Measurements from ENCODE around the gene RTP3. TPM values are rescaled to one million over a fixed set of nuclear protein-coding genes. Genes with fewer than 3 reads are reported as not detected.

RTP3 gene
- total RNA-seq, 1 experiment from 2014 or later: not detected

DNA sequence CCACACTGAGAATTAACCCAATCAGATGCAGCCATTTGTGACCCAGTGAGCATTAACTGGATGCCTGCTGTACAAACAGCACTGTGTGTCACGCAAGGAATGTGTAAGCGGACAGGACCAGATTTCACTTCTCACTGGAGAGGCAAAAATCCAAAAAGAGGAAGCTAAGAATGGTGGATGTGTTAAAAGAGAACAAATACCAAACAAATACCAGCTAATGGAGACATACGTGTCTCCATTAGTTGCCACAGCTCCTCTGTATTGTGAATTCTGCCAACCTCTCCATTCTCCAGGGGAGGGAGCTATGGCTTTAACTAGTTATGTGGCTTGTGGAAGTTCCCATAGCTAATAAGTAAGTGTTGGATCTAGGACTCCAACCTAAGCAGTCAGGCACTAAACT lies 35.7 kb upstream of the RTP3 start:
- TF ChIP-seq, protein P1, sequence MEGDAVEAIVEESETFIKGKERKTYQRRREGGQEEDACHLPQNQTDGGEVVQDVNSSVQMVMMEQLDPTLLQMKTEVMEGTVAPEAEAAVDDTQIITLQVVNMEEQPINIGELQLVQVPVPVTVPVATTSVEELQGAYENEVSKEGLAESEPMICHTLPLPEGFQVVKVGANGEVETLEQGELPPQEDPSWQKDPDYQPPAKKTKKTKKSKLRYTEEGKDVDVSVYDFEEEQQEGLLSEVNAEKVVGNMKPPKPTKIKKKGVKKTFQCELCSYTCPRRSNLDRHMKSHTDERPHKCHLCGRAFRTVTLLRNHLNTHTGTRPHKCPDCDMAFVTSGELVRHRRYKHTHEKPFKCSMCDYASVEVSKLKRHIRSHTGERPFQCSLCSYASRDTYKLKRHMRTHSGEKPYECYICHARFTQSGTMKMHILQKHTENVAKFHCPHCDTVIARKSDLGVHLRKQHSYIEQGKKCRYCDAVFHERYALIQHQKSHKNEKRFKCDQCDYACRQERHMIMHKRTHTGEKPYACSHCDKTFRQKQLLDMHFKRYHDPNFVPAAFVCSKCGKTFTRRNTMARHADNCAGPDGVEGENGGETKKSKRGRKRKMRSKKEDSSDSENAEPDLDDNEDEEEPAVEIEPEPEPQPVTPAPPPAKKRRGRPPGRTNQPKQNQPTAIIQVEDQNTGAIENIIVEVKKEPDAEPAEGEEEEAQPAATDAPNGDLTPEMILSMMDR (IDR thresholded peaks at IDR 0.05; ENCODE audit: insufficient read depth in 1 of 2, low read depth in 1 of 2, low read length in 1 of 2, severe bottlenecking in 1 of 2, unreplicated experiment in 1 of 2): no peak
- POLR2A ChIA-PET: no interaction called here
- no peaks in the 10 kb centered on the region for H3K27me3 Mint-ChIP-seq (ENCODE audit: insufficient read depth, unreplicated experiment)
- no peak overlapping the region for H3K4me3 ChIP-seq (ENCODE audit: low read depth, low read length)
- H3K4me1 Mint-ChIP-seq (ENCODE audit: low read depth, unreplicated experiment): no peaks in the 10 kb centered on the region
- H3K36me3 Mint-ChIP-seq (ENCODE audit: insufficient read depth, unreplicated experiment): no peaks in the 10 kb centered on the region
- H3K27me3 ChIP-seq (replicated peaks; ENCODE audit: control insufficient read depth, insufficient read depth, low read length): no peaks in the 10 kb centered on the region; the same call in 1 of the 2 replicates
- intact Hi-C loops (cut with micrococcal nuclease; ENCODE audit: unreplicated experiment): no loop called here
- H3K4me1 ChIP-seq: no peaks in the 10 kb centered on the region
- H3K27ac Mint-ChIP-seq (ENCODE audit: unreplicated experiment): no peak overlapping the region
- CTCF ChIA-PET: interaction anchor here (0.6 to 1.6 kb wide), 8 partner anchors 8 to 231 kb away, joined by 3 to 9 read pairs (median 4); partner anchors contain the start of gene ALS2CL
- no peaks in the 10 kb centered on the region for H3K36me3 ChIP-seq (ENCODE audit: control insufficient read depth, insufficient read depth, low read length)
- BruUV-seq (replicated peaks): no TSS peak
- no peak overlapping the region for H3K4me3 Mint-ChIP-seq (ENCODE audit: unreplicated experiment)
- DNase-seq: no peak
- H3K9me3 ChIP-seq: 0 out of 2 replicates have a peak, but pooled peaks cover 4% of the 10 kb centered on the region
- no peaks in the 10 kb centered on the region for H3K9me3 Mint-ChIP-seq (ENCODE audit: unreplicated experiment)

DNA sequence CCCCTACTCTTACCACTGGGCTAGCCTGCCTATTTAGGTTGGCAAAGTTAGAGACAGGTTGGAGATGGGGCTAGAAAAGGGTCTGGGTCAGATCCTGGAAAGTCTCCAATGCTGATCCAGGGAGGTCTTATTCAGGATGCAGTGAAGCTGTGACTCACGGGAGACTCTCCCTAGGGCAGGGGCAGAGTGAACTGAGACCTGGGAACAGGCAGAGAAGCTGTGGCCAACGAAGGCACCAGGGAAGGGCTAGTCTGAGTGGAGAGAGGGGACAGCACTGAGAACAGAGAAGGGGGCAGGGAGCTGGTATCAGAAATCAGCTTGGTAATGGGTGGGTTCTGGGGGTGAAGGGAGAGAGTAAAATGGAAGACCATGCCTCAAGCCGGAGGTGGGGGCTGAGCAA lies 35.3 kb upstream of the RTP3 start:
- Mint-ChIP-seq H3K4me1 (ENCODE audit: low read depth, unreplicated experiment) (no peaks in the 10 kb centered on the region), H3K27ac (ENCODE audit: unreplicated experiment) (no peak overlapping the region), H3K9me3 (ENCODE audit: unreplicated experiment) (no peaks in the 10 kb centered on the region), H3K4me3 (ENCODE audit: unreplicated experiment) (no peak overlapping the region), H3K36me3 (ENCODE audit: insufficient read depth, unreplicated experiment) (no peaks in the 10 kb centered on the region), H3K27me3 (ENCODE audit: insufficient read depth, unreplicated experiment) (no peaks in the 10 kb centered on the region)
- H3K4me3 ChIP-seq (ENCODE audit: low read depth, low read length): no peak overlapping the region
- H3K27me3 ChIP-seq (replicated peaks; ENCODE audit: control insufficient read depth, insufficient read depth, low read length): no peaks in the 10 kb centered on the region; the same call in 1 of the 2 replicates
- 0 out of 2 replicates have a peak, but pooled peaks cover 4% of the 10 kb centered on the region for H3K9me3 ChIP-seq
- ChIA-PET POLR2A (no interaction called here), CTCF (interaction anchor here (0.6 to 1.6 kb wide), 7 partner anchors 8 to 231 kb away, joined by 3 to 9 read pairs (median 5); partner anchors contain the start of gene ALS2CL)
- TF ChIP-seq, protein P1 (IDR thresholded peaks at IDR 0.05; ENCODE audit: insufficient read depth in 1 of 2, low read depth in 1 of 2, low read length in 1 of 2, severe bottlenecking in 1 of 2, unreplicated experiment in 1 of 2): no peak
- no peak for DNase-seq
- no peaks in the 10 kb centered on the region for H3K4me1 ChIP-seq
- H3K36me3 ChIP-seq (ENCODE audit: control insufficient read depth, insufficient read depth, low read length): no peaks in the 10 kb centered on the region
- BruUV-seq (replicated peaks): no TSS peak
- intact Hi-C loops (cut with micrococcal nuclease; ENCODE audit: unreplicated experiment): no loop called here

DNA sequence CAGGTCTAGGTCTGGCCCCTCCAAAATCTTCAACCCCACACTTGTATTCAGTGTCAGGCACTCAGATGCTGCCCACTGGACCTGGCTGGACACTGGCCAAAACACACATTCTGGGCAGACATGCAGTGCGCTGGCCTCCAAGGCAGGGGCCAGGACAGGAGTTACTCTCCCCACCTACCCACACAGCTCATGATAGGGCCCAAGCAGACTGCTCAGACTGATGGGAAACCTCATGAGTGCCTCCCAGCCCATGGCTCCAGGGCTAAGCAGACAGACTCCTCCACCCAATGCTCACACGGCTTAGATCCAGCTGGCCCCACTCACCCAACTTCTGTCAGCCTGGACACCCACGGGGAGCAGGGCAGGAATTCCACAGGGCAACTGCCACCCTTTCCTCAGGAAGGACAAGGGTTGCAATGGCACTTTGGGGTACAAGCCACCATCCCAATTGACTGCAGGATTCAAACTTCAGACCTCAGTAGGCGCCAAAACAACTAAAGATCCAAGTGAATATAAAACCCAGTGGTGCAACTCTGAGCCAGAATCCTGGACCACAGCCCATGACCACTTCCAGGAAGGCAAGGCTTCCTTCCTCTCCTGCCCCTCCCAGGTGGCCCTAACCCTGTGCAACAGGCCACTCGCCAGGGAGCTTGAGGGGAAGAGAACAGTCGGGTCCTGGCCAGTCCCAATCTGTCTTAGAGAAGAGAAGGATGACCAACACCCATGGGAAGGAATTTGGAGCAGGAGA lies 34.5 kb upstream of the RTP3 start:
- intact Hi-C loops (cut with micrococcal nuclease; ENCODE audit: unreplicated experiment): no loop called here
- Mint-ChIP-seq H3K27ac (ENCODE audit: unreplicated experiment) (no peak overlapping the region), H3K9me3 (ENCODE audit: unreplicated experiment) (no peaks in the 10 kb centered on the region), H3K4me3 (ENCODE audit: unreplicated experiment) (no peak overlapping the region), H3K27me3 (ENCODE audit: insufficient read depth, unreplicated experiment) (no peaks in the 10 kb centered on the region), H3K36me3 (ENCODE audit: insufficient read depth, unreplicated experiment) (no peaks in the 10 kb centered on the region), H3K4me1 (ENCODE audit: low read depth, unreplicated experiment) (no peaks in the 10 kb centered on the region)
- CTCF ChIA-PET: interaction anchor here (1.1 to 1.6 kb wide), 3 partner anchors 22 to 95 kb away, joined by 5 to 9 read pairs (median 7); no protein-coding TSS in a partner anchor
- no peaks in the 10 kb centered on the region for H3K4me1 ChIP-seq
- TF ChIP-seq, protein P1 (IDR thresholded peaks at IDR 0.05; ENCODE audit: insufficient read depth in 1 of 2, low read depth in 1 of 2, low read length in 1 of 2, severe bottlenecking in 1 of 2, unreplicated experiment in 1 of 2): no peak
- POLR2A ChIA-PET: no interaction called here
- no peaks in the 10 kb centered on the region for H3K36me3 ChIP-seq (ENCODE audit: control insufficient read depth, insufficient read depth, low read length)
- 0 out of 2 replicates have a peak, but pooled peaks cover 4% of the 10 kb centered on the region for H3K9me3 ChIP-seq
- no peaks in the 10 kb centered on the region; the same call in 1 of the 2 replicates for H3K27me3 ChIP-seq (replicated peaks; ENCODE audit: control insufficient read depth, insufficient read depth, low read length)
- H3K4me3 ChIP-seq (ENCODE audit: low read depth, low read length): no peak overlapping the region
- BruUV-seq (replicated peaks): no TSS peak
- no peak for DNase-seq

All from Caco-2 (cell line).